Activated T-cell treated with anti-CD3 and anti-CD28 coated beads, Interleukin-2, amount 50 U/mL, for 1 hour (primary cell): ENCODE measurements around the gene ETV4.
A peak's percentile ranks its signal among the peaks of the same experiment; 100 is the strongest.

Source experiments
- DNase-seq: peaks from one replicate; pipeline ENCODE4 v3.0.0-alpha.2; 2020

The ETV4 gene

DNA sequence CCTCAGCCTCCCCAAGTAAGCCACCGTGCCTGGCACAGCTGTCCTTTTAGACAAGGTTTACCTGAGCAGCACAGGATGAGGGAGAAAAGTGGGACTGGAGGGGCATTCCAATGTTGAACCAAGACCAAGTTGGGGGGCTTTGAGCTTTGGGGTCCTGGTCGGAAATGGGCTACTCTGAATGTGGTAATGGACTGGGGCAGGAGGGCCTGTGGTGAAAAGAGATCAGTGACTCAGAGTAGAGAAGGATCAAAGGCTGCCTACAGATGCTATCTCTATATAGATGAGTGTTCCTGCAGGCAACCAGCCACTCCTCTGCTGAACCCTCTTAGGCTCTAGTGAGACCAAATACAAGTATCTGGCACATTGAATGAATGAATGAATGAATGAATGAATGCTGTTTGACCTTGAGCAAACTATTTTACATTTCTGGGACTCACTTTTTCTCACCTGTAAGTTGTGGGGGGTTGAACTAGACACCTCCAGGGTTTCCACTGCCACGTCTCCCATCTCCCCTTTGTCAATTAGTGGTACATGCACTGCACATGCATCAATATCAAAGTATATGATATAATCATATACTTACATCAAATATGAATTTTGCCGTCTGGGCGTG lies 26.3 kb upstream of the ETV4 start:
- DNase-seq, result no peak

DNA sequence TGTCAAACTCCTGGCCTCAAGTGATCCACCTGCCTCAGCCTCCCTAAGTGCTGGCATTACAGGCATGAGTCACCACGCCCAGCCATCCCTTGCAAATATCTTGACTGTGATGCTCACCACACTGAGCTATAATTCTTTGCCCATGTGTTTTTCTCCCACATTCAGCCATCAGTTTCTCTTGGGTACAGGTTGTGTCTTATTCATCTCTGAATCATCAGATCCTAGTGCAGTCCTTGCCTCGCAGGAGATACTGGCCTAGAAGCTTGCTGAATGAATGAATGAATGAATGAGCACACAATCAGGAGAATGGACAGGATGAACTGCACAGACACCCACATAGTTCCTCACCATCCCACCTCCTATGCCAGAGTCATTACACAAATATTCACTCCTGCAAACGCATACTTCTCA lies 24.4 kb upstream of the ETV4 start:
- DNase-seq, result no peak

DNA sequence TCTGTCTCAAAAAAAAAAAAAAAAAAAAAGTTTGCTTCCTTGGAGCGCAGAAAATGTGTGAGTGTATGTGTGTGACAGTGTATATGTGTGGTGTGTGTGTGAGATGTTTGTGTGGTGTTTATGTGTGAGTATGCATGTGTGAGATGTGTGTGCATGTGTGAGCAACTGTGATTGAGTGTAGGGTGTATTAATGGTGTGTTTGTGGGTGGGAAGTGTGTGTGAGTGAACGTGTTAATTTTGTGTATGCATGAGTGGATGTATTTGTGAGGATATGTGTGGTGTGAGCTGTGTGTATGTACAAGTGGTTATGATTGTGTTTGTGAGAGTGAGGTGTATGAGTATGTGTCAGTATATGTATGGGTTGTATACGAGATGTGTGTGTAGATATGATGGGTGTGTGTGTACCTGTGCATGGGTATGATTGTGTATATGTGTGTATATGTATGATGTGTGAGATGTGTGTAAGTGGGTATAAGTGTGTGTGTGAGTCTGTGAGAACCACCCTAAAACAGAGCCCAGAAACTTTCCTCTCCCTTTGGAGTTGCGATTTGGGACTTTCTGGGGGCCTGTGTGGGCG lies 22.5 kb upstream of the ETV4 start:
- no peak for DNase-seq

DNA sequence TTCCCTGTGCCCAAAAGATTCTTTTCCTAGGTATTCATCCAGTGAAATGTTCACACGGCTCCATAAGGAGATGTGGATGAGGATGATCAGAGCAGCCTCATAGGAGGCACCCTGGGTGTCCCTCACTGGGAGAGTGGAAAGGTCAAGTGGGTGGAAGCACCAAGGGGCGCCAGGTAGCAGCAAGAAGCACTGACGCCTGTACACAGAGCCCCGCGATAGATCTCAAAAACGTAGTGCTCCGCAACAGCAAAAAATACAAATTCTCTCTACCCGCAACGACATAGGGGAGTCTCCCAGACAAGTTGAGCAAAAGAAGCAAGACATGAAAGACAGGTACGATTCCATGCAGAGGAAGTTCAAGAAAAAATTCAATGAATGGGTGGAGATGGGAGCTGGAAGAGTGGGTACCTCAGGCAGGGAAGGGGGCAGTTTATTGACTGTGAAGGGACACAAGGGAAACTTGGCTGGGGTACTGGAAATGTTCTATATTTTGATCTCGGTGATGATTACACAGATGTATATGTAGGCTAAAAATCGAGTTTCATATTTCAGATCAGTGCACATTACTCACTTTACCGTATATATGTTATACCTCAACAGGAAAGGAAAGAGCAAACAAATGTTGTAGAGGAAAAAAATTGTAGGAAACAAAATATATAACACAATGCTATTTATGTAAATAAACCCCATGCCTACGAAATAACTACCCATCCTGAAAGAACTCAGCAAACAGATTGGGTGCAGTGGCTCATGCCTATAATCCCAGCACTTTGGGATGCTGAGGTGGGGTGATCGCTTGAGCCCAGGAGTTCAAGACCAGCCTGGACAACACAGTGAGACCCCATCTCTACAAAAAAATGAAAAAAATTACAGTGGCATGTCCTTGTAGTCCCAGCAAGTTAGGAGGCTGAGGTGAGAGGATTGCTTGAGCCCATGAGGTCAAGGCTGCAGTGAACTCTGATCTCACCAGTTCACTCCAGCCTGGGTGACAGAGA lies 17.8 kb upstream of the ETV4 start:
- DNase-seq, result no peak

DNA sequence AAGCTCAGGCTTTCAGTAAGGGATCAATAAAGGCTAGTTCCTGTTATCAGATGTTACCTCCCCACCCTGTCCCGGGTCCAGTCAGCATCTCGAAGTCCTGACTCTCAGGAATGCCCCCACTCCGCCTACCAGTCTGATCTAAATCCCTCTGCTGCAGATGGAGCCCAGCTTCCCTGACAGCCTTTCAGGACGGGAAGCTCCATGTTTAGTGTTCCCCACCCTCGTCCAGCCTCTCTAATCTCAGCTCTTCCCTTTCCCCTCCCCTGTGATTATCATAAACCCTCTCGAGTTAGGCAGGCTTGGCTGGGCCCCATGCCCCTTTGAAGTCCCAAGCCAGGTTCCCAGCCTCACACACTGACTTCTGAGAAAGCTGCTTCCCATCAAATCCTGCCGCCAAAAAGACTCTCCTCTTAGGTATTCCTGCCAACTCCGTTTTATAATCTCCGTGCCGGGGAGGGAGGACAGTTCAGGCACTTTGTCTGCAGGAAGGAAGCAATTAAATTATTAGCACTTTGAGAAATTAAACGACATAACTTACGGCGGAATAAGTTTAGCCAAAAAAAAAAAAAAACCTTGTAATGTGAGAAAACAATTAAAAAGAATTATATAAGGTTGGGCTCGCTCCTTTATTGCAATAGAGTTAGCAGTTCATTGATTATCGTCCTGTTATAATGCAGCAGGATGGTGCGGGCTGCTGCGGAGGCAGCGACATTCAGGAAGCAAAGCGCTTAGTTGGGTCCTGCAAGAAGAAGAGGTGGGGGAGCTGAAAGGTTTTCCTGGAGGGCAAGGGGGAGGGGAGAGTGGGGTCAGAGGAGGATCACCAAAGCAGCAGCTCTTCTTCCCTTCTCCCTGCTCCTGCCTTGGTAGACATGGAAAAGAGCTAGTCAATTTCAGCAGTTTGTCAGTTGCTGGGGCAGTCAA lies 16.8 kb upstream of the ETV4 start:
- DNase-seq, result no peak

DNA sequence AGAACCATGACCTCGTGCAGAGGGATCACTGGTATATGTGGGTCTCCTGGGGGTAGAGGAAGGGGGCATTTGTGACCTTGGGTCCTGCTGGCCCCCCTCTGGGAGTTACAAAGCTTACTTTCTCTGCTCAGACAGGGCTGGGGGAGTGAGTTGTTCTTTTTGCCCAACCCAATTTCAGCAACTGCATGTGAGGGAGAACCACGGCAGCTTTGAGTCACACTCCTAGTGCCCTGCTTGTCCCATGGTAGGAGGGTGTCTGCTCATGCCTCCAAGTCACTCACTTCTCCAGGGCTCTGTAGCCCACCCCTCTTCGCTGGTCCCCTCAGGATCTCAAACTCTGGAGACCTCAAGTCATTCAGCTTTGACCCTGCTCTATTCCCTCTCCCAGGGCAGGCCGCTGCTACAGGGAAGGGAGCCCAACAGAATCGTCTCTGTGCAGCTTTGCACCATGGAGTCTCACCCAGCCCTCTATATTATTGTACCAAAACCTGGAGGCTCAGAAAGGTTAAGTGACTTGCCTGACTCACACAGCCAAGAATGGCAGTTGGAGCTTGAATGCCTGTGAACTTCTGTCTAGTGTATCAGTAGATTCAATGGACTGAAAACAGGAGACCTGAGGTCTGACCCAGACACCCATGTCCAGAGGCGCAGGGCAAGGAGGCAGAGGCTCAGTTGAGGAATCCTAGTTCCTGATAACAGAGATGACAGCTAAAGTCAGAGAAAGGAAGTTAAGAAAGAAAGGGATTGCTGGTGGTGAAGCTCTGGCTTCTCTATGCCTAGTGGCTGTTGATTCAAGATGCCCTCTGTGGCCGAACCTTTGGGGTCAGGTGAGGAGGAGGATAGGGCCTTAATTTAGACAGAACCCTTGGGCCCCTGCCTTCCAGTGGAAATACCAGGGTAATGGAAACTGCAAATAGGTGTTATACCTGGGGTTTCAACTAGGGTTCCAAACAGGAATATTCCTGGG lies 14.6 kb upstream of the ETV4 start:
- no peak for DNase-seq

DNA sequence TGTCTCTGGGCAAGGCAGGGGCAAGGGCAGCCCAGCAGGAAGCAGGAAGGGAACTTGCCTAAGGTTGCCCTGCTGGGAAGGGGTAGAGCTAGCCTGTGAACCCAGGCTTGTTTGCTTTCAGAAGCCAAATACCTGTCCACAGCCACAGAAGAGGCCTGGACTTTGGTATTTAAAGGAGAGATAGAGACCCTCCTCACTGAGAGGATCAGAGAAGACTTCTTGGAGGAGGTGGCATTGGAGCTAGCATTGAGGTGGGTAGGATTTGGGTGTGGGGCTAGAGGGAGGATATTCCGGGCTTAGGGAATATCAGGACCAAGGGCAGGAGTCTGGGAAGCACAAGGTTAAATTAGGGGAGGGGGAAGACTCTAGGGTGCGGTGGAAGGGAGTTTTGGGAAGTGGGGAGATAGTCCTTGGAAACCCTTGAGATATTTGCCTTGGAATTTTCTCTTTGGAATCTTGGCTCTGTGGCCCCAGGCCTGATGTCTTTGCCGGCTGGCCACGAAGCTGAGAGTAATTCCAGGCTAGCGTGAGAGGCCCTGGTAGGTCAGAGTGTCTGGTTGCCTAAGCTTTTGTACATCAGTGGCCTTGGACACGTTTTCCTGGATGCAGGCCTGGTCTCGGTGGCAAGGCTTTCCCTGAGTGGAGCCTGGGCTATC lies 13.1 kb upstream of the ETV4 start:
- no peak for DNase-seq

DNA sequence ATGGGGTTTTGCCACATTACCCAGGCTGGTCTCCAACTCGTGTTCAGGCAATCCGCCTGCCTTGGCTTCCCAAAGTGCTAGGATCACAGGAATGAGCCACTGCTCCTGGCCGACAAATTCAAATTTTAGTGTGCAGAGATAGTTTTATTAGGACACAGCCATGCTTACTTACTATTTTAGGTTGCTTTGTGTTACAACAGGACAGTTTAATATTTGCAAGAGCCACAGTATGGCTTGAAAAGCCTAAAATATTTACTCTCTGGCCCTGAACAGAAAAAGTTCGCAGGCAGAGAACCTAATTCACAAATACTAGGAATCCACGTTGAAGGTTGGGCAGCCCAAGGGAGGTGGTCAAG lies 12.6 kb upstream of the ETV4 start:
- no peak for DNase-seq

DNA sequence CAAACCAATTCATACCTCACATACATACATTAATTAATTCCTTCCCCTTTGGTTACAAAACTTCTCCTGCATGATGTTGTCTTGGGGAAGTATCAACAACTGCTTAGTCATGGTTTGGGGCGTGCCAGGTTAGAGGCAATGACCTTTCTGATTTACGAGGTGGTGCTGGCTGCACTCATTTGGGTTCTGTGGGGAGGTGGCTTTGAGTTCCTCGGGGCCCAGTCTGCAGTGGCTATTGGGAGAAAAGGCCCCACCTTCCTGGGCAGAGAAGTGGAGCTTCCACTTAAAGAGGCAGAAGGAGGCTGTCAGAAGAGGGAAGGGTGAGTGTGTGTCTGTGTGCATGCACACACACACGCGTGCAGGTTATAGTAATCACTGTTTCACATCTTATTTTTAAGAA lies 10.2 kb upstream of the ETV4 start:
- no peak for DNase-seq

DNA sequence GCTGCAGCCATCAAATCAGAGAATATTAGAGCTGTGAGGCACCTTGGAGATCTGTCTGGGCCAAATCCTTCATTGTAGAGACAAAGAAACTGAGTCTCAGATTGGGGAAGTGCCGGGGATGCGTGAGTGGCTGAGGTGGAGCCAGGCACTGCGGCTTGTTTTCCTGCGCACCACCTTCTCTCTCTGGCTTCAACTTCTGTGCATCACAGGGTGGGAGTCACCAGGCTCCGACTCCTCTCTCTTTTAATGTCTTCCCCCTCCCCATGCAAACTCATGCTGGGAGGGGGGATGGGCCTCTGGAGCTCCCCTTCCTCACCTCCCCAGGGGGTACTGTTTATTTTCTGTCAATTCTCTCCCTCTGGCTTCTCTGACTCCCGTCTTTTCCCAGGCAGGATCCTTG lies 8.7 kb upstream of the ETV4 start:
- no peak for DNase-seq

DNA sequence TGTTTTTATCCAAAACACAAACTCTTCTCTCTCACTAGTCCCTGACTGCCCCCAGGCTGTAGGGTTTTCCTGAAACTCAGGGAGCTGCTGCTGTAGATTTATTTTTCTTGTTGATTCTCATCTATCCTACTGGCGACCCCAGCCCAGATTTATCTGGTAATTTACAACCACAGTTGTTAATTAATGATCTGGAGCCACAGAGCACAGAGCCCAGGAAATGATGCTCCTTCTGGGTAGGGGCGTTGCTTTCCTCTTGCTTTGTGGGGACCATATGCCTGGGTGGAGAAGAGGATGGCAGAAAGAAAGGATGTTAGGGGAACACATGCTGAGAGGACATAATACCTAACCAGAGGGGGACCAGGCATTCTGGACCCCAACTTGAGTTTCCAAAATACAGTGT lies 7.4 kb upstream of the ETV4 start:
- no peak for DNase-seq

DNA sequence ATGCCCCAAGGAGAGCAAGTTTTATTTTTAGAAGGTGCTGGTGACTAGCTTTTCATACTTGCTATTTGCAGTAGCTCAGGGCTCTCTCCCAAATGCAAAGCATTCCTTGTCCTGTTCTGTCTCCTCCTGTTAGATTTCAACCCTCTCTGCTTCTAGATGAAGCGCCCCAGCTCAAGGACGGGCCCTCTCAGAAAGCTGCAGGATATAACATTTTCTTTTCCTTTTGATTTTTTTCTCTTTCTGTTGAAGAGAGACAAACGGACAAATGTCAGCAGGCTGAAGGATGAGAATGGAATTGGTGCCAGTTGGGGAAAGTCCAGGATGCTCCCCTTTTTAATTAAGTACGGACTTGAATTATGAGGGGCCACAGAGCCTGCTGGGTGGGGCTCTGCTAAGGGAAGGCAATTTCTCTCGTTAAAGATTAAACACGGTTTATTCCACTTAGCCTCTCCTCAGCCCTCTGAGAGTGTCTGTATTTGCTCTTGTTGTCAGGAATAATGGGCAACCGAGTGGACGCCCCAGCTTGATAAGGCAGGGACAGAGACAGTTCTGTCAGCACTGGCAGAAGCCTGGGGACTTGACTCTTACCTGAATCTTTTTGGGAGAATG lies 6.2 kb upstream of the ETV4 start:
- no peak for DNase-seq

DNA sequence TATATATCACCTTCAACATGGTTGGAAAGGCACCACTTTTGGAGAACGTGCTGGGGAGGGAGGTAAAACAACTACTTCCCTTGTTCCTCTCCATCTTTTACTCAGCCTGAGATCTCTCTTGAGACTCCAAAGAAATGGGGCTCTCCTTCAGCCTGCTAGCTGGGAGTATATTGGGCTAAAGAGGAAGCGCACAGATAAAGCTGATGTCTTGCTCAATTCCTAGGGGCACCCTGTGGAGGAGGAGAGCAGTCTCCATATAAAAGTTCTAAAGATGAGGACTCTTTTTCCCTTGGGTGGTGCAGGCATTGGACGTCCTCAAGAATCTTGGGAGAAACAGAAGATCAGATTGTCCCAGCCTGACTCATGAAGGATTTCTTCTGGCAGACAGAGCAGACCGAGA lies 4.6 kb upstream of the ETV4 start:
- DNase-seq, result no peak

DNA sequence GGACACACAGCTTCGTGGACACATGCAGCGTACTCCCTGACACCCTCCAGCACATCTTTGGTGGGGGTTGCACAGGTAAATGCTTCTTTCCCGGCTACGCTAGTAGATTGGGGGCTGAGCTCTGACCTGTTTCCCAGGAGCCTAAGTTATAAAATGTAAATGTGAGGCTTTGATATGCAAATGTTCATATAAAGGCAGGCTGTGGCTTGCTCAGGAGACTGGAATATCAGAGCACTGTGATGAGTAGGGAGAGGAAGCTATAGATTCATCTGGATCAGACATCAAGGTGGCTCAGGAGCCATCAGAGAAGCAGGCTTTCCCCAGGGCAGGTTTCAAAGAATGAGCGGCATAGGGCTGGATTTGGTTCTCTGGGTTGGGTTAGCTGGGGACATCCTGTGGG lies 3.4 kb upstream of the ETV4 start:
- DNase-seq, result no peak

DNA sequence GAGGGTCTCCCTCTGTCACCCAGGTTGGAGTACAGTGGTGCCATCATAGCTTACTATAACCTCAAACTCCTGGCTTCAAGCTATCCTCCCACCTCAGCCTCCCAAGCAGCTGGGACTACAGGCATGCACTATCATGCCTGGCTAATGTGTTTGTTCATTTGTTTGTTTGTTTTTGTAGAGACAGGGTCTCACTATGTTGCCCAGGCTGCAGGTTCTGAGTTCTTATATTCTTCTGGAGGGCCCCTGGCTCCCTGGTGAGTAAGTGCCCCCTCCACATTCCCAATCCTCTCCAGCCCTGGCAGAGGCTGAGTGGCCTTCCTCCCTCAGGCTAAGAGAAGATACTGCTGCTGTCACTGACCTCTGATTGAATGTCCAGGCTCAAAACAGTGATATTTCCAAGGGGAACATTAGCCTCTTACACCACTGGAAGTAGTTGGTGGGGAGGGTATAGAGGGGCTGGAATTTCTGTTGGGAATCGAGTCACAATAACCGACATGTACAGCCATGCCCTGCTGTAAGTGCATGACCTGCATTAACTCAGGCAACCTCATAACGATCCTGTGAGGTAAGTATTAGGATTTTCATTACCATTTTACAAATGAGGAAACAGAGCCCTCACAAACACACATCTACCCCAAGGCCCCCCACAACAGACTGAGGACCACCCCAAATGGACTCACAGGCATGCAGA lies 2.7 kb upstream of the ETV4 start:
- DNase-seq, result no peak

DNA sequence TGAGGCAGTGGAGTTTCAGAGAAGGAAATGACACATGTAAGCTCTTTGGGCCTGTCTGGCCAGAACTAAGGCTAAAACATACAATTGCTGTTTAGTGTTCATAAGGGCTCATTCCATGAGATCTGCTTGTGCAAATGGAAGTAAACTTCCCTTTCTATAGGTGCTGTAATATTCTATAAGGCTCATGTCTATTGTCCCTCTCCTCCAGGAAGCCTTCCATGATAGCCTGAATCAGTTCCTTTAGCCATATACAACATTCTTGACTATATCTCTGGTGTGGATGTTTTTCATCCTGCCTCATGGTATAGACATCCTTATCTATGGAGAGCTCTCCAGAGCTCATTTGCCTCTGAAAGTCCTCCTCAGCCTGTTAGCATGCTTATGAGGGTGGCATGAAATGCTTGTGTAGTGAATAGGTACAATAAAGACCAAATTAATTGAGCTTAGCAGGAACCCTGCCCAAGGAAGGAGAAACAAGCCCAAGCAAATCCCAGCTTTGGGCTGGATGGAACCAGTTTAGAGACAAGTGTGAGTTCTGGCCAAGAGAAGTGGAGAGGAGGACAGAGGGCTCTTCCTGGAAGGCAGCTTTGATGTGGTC lies 1.6 kb upstream of the ETV4 start:
- no peak for DNase-seq

DNA sequence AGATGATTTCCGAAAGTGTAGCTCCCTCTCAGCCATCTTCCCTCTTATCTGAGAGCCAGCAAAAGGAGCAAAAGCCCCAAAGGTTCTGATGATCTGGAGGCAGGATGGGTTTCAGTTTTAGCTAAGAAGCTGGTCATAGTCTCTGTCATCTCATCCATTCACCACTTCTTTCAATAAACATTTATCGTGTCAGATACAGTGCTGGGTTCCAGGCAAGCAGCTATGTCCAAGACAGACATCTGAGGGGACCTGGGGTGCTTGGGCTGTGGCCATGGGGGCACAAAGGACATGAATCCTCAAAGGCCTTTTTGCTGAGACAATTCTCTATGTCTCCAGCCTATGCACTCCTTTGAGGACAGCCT lies 1.0 kb upstream of the ETV4 start:
- no peak for DNase-seq

DNA sequence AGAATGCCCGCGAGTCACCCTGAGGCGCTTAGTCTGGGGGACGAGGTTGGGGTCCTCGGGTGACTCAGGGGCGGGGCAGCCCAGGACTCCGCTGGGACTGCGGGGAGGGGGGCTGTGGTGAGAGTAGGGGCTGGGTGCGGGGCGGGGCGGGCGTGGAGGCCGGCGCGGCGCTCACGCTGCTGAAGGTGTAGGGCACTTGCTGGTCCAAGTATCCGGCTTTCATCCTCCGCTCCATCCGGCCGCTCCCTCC lies 832 bp downstream of the ETV4 start:
- DNase-seq, result peak; percentile 40

DNA sequence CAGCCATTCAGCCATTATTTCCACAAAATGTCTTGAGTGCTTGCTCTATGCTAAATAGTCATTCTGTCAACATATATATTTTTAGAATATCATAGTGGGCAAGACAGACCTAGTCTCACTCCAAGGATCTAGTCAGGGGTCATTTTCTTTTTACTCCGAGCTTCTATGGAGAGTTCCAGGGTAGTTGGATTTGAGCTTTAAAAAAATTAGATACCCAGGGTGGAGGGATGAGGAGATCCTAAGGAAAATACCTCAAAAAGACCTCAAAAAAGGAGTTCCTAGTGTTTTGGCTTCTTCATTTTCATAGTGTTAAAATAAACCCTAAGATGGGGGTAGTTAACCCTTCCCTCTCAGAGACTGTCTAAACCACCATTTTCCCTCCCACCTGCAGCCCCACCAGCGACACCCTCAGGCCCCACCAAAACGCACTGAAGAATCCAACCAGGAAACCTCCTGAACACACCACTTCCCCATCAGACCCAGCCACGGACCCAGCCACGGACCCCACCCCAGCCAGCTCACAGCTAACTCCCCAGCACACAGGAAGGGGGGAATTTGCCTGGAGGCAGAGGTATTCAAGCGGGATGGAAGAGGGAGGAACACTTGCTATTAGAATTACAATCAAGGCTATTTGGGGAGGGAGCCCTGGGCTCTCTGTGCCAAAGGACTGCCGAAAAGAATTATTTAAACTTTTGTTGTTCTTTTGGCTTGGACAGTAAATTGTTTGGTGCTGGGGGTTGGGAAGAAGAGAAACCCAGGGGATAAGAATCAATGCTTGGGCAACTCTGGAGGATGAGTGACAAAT lies 2.2 kb downstream of the ETV4 start:
- no peak for DNase-seq
